HCEC 1CT (cell line): Measurements from ENCODE around the gene TMEM141.
A peak's percentile ranks its signal among the peaks of the same experiment; 100 is the strongest.
"Not testable (repeated sequence)": the region's sequence is repeated elsewhere in the genome, so short reads cannot be mapped to it uniquely, and the experiment has no call there.

Experiments
- DNase-seq: peaks from one replicate; pipeline ENCODE4 v3.0.0-alpha.2; 2017

Gene TMEM141

DNA sequence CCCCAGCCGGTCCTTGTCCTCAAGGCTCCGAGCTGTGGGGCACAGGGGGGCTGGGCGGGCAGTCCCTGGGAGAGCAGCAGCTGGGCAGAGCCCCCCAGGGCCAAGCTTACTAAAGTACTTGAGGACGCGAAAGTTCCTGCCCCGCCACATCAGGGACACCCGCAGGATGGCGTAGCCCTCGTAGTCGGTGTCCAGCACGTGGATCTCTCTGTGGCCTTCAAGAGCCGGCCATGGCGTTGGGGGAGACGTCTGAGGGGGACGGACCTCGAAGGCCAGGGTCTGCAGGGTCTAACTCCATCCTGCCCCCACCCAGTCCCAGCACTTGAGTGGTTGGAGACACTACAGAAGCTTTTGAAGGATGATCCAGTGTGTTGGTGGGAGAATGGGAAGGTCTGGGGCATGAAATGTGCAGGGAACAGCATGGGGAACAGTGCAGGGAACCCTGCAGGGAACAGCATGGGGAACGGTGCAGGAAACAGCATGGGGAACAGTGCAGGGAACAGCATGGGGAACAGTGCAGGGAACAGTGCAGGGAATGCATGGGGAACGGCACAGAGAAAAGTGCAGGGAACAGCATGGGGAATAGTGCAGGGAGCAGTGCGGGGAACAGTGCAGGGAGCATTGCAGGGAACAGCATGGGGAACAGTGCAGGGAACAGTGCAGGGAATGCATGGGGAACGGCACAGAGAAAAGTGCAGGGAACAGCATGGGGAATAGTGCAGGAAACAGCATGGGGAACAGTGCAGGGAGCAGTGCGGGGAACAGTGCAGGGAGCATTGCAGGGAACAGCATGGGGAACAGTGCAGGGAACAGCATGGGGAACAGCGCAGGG is 35.6 kb upstream of the TMEM141 start:
- not testable (repeated sequence) for DNase-seq

- DNase-seq: no peak
Observed at GRCh38 chr9:136756134-136756438, 35.1 kb upstream of the TMEM141 start.

GRCh38 chr9:136756836-136757235 is 34.3 kb upstream of the TMEM141 start:
- DNase-seq: no peak

DNA sequence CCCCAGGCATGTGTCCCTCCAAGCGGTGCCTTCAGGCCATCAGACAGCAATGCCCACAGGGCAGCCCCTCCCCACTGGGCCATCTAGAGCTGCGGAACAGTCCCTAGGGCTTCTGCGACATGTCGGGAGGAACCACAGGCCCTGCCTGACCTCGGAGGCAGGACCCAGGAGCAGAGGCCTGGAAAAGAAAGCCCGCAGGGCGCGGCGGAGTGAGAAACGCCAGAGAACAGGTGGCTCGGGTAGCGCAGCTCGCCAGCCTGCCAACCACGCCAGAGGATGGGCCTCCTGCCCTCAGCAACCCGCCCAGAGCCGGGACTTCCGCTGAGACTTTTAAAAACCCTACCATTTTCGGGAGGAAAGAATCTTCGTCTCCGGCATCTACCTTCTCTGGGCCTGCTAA is 33.8 kb upstream of the TMEM141 start:
- no peak for DNase-seq

DNA sequence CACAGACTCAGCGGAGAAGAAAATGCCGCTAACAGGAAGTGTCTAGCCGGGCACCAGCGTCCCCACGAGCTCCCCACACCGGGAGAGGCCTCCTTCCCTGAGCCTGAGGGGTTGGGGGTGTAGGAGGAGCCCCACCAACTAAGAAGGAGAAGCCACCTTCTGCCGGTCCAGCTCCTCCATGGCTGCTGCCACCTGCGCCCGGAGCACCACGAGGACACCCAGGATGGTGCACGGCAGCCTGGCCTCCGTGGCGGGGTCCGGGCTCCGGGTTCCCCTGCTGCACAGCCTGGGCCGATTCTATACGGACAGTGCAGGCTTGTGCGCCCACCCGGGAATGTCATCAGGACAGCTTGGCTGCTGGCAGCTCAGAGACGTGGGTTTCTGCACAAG is 33.4 kb upstream of the TMEM141 start:
- DNase-seq: no peak

DNA sequence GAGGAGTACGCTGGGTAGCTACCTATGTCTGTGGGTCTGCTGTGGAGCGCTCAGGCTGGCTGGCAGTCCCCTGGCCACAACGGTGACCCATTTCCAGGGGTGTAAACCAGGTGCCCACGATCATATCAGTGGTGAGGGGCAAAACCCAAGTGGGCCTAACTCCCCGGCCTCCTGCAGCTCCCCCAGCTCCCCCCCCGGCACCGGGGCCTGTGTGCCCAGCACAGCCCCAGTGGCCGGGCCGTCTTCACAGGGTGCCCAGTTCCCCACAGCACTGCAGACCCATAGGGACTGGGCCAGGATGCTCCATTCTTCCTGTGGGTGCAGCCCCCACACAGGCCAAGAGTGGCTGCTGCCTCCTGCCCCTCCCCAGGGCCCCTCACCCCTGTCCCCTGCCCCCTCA is 32.1 kb upstream of the TMEM141 start:
- DNase-seq: no peak

DNA sequence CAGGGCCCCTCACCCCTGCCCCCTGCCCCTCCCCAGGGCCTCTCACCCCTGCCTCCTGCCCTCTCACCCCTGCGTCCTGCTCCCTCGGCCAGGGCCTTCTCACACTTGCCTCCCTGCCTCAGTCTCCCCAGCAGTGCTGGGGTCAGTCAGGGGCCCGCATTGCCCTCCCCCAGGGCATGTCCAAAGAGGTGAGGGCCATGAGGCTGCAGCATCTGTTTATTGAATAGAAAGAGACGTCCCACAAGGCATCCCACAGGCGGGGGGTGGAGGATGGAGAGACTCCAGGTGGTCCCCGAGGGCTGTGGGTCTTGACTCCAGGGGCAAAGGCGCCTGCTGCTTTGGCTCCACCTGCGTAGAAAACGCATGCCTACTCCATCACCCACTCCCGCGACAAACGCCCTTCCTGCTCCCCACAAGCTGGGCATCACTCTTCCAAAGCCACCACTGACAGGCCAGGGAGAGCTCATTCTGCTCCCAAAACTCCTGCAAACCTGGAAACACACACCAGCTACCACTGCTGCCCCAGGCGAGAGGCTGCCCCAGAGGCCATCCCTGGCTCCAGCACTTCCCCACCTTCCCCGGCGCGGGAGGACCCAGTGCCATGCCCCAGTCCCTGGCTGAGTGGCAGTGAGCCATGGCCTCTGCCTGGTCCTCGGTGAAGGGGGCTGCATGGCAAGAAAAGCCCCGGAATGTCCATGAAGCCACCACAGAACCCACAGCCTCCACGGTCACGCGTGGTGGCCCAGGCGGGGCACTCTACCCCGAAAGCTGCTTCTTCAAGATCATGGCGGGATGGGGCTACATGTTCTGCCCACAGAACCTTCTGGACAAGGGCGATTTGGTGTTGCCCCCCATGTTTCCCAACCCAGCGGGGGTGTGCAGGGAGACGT is 31.5 kb upstream of the TMEM141 start:
- DNase-seq: no peak

DNA sequence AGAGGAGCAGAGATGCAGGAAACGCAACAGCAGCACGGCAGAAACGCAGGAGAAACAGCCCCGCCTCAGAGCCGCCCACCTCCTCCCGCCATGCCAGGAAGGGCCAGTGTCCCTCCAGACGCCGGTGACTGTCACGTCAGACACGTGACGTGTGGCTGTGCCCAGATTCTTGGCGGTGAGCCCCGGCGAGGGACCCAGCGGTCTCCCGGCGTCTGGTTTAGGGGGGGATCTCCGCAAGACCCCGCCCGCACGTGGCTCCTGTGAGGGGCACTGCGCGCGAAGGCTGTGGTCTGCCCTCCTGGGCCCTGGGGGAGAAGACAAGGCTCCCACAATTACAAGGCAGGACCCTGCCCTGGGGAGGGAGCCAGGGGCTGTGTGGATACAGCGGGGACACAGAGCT is 30.7 kb upstream of the TMEM141 start:
- DNase-seq: no peak

DNA sequence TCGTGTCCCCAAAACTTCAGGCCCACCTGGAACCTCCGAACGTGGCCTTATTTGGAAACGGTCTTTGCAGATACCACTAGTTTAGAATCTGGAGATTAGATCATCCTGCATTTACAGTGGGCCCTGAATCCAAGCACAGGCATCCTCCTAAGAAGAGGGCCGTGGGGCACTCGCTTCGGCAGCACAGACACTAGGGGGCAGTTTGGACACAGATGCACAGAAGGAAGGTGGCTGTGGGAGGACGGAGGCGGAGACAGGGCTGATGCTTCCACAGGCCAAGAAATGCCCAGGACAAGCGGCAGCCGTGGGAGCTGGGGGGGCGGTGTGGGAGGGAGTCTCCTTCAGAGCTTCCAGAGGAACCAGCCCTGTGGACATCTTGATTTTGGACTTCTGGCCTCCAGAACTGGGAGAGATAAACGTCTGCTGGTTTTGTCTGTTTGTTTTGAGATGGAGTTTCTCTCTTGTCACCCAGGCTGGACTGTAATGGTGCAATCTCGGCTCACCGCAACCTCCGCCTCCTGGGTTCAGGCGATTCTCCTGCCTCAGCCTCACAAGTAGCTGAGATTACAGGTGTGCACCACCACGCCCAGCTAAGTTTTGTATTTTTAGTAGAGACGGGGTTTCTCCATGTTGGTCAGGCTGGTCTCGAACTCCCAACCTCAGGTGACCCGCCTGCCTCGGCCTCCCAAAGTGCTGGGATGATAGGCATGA is 30.2 kb upstream of the TMEM141 start:
- peak; percentile 61 for DNase-seq

DNA sequence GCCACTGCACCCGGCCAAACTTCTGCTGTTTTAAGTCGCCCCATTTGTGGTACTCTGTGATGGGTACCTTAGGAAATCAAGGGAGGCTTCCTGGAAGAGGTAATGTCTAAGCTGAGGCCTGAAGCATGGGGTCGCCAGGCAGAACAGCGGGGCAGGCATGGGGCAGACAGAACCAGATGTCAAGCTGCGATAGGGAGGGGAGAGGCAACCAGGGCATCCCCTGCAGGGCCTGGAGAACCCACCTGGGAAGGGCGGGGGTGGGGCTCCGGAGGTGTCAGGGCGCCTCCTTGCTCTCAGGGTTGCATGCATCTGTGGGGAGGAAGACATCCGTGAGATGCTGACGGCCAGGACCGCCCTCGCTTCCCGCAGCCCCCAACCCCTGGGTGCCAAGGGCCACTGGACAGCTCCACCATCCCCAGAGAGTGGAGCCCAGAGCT is 29.6 kb upstream of the TMEM141 start:
- DNase-seq: no peak

DNA sequence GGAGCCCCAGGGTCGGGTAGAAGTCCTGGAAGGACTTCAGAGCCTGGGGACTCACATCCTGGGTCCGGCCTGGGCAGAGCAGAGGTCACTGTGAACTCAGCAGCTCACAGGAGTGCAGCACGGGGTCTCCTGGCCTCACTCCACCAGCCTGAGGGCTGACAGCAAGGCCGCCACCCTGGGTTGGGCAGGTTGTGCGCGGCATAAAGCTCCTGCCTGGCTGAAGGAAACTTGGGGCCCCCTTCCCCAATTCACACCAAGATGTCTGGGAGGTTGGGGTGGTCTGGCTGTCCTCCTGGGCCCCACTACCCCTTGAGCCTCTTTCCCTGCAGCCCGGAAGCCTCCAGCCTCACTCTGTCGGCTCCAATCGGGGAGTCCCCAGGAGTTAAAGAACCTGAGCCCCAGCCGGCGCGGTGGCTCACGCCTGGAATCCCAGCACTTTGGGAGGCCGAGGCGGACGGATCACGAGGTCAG is 28.9 kb upstream of the TMEM141 start:
- no peak for DNase-seq

DNA sequence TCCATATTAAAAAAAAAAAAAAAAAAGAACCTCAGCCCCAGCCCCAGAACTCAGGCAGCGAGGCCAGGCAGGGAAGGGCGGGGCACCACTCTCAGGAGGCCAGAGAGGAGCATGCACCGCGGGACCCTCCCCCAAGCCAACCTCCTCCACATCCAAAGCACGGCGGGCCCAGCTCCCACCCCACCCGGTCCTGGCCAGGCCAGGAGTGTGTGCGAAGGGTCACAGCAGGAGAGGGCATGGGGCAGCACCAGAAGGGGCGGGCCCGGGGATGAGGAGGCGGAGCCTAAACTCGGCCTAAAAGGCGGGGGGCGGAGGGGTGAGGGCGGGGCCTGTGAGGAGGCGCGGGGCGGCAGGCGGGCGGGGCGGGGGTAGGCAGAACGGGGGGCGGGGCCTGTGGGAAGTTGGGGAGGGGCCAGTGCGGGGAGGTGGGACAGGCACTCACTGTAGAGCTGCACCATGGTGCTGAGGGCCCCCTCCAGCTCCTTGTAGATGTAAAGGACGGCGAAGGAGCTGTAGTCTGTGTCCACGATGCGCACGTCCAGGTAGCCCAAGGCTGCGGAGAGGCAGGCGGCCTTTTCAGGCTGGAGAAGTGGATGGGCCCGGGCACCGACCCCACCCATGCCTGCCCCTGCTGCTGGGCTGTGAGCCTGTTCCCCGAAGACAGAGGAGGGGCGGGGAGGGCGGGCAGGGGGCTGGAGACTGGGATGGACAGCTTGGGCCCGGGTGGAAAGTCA is 28.1 kb upstream of the TMEM141 start:
- no peak for DNase-seq

GRCh38 chr9:136763649-136764035 is 27.5 kb upstream of the TMEM141 start:
- no peak for DNase-seq

DNA sequence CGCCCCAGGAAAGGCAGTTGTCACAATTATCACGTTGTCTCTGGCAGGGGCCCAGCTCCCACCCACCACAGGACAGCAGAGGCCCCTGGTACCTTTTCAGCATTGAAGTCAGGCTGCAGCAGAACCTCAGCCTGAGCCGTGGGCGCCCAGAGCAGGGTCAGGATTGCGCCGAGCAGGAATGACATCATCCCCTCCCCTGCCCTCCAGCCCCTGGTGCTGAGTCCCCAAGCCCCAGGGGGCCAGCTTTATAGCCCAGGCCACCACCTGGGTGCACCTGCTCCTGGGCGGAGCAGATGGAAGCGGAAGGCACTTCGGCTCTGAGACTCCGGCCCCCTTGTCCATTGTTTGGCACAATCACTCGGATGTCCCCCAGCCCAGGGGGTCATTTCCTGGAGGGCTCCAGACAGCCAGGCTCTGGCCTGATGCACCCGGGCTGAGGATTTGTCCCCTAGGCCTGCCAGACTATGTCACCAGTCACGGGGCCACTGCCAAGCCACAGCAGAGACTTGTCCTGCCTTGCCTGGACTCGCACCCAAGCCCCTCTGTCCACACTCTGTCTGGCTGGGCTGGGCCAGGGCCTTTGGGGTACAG is 26.7 kb upstream of the TMEM141 start, which contains the start of gene LCN15:
LCN15 (minus strand) TSS at position 218 of the 591 bp plus-strand sequence; CDS start at position 188, 30 bp downstream.
- no peak for DNase-seq

GRCh38 chr9:136765041-136765440 is 26.1 kb upstream of the TMEM141 start:
- no peak for DNase-seq

DNA sequence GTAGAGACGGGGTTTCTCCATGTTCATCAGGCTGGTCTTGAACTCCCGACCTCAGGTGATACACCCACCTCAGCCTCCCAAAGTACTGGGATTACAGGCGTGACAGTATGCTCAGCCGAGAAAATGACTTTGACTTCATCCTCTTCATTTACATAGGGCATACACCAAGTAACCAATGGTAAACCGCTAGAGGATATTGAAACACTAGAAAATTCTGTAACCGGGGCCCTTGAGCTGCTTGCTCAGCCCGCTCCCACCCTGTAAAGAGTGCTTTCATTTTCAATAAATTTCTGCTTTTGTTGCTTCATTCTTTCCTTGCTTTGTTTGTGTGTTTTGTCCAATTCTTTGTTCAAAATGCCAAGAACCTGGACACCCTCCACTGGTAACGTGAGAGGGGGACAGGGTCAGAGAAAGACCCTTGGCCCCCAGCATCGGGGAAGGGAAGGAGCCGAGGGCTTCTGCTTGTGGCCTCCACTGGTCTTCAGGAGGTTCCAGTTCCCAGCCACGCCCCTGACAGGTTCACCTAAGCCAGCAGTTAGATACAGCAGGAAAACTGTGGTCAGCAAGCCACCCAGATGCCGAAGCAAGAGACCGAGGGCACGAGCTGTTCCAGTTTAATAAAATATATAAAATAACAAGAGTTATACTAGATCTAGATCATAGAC is 25.3 kb upstream of the TMEM141 start:
- not testable (repeated sequence) for DNase-seq

- not testable (repeated sequence) for DNase-seq
Observed at GRCh38 chr9:136766410-136767120, 24.6 kb upstream of the TMEM141 start.

- no peak for DNase-seq
Observed at GRCh38 chr9:136769710-136770191, 21.4 kb upstream of the TMEM141 start.

DNA sequence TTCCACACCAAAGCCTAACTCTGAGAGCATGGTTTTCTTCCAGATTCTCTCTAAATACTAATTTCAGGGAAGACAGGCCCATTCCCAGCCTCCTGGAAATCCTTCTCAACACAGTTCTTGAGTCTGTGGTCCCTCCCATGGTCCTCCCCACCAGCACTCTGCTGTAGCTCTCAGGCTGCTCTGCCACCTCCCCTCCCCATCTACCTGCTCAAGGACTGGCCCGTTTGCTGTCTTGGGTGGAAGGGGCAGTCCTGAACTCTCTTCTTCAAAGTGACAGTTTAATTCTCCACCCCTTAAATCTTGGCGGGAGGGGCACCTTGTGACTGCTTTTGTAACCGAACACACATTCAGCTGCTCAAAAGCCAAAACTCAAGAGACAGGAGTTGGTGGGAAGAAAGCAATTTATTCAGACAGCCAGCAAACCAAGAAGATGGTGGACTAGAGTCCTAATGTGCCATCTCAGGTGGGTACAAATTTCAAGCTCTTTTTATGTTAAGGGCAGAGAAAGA is 19.2 kb upstream of the TMEM141 start:
- DNase-seq: no peak

GRCh38 chr9:136773386-136774044 is 17.6 kb upstream of the TMEM141 start:
- DNase-seq: no peak
